Ovary (tissue), 3 donors: ENCODE measurements around the gene WDR18.

Experiments used
- CTCF ChIP-seq, 3 donors: fragments of 450-650 bp in 2 of 3; fragments of 200-600 bp in 1 of 3; IDR thresholded peaks; one replicate each; pipeline versions ENCODE4 v1.5.1 to v1.8.0; 2016 to 2022; ENCODE audit warnings: antibody characterized with exemption in 3 of 3, mild to moderate bottlenecking in 1 of 3
- POLR2A ChIP-seq: fragments of 450-650 bp; IDR thresholded peaks from one replicate; pipeline ENCODE4 v1.6.1; 2017; ENCODE audit warnings: antibody characterized with exemption, mild to moderate bottlenecking, moderate library complexity
- donor health status: DM: no; HTN: no; CAD: no.

- TF ChIP-seq CTCF (IDR thresholded peaks at IDR 0.05): no peak
- TF ChIP-seq POLR2A: no peak
These were observed 7.2 kb downstream of the WDR18 start for GRCh38 chr19:991174-991931.
